Activated CD8-positive, alpha-beta memory T cell treated with anti-CD3 and anti-CD28 coated beads for 36 hours (primary cell): ENCODE data around the gene LSM7. TPM values are rescaled to one million over a fixed set of nuclear protein-coding genes. Genes with fewer than 3 reads are reported as not detected.
"Not testable (repeated sequence)": the region's sequence is repeated elsewhere in the genome, so short reads cannot be mapped to it uniquely, and the experiment has no call there.

Experiments
- CTCF ChIA-PET: fragments of 350-600 bp; sonication (Branson Sonifier 250); formaldehyde crosslinking; loops from one replicate; lab custom pipeline; 2021; ENCODE audit warnings: antibody characterized with exemption; lab: Charles Lee
- POLR2A ChIA-PET: fragments of 350-600 bp; sonication (Branson Sonifier 250); formaldehyde crosslinking; loops from one replicate; lab custom pipeline; 2021; ENCODE audit warnings: antibody characterized with exemption; lab: Charles Lee
- total RNA-seq, 2 experiments: library from RNA; stranded (reverse); gene quantifications; one replicate each; pipeline ENCODE4 v1.2.3, GENCODE V29; 2021

The LSM7 gene
- total RNA-seq, 2 experiments from 2014 or later, result 170 to 175 TPM

DNA sequence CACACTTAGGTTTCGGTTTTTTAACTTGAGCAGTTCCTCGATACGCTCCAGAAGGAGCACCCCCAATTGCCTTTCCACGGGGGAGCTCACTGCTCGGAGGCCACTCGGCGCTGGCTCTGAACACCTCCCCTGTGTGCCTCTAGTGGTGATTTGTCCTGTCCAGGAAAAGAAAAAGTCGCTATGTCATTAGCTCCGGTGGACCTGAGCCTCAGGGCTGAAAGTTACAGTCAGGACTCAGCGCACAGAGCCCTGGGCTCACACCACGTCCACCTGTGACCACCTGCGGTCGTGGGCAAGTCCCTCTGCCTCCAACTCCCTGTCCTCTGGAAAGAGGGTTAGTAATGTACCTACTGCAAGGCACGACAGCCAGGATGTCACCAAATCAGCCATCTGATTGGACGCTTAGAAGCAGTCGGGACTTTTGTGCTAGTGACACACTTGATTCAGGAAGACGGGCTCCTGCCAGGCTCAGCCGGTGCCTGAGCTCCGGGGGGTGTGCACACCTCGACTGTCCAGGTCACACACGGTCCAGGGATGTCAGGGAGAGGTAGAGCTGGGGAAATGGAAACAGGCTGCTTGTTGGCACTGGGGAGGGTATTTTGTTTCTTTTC is 27.8 kb upstream of the LSM7 start:
- POLR2A ChIA-PET, result no interaction called here
- CTCF ChIA-PET, result interaction anchor here (0.5 kb wide), 1 partner anchor 814 kb away, joined by 4 read pairs; no protein-coding TSS in a partner anchor

GRCh38 chr19:2355168-2356035 is 27.0 kb upstream of the LSM7 start:
- POLR2A ChIA-PET, result no interaction called here
- CTCF ChIA-PET, result no interaction called here

GRCh38 chr19:2354670-2355069 is 26.3 kb upstream of the LSM7 start:
- CTCF ChIA-PET, result no interaction called here

DNA sequence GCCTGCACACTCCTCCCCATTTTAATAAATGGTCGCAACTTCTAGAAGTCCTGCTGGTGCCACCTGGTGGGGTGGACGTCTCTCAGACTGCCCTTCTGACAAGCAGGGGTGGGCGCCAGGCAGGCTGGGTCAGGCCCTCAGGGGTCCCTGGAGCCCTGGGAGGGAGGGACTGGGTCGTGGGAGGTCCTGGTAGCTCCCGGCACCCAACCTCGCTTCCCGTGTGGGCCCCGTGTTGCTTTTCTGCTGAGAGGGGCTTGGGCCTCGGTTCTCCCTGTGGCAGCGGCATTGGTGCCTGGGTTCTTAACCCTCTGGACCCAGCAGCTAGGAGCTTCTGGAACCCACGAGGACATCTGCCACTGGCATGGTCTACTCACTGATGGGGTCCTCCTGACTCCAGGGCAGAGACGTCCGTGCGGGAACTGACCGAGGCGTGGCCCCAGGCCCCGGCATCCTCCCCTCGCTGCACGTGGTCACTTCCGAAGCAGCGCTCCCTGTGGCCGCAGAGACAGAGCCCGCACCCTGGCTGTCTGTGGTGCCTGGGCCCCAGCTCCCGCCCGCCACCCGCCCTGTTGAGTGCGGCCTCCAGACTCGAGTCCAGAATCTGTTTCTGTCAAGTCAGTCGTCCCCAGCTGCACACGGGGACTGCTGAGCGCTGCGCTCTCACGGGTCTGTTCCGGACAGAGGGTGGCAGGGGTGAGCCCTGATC is 25.7 kb upstream of the LSM7 start:
- CTCF ChIA-PET, result no interaction called here
- POLR2A ChIA-PET, result no interaction called here

More at GRCh38 chr19:2354670-2355069, 26.3 kb upstream of the LSM7 start:
- POLR2A ChIA-PET, result no interaction called here

DNA sequence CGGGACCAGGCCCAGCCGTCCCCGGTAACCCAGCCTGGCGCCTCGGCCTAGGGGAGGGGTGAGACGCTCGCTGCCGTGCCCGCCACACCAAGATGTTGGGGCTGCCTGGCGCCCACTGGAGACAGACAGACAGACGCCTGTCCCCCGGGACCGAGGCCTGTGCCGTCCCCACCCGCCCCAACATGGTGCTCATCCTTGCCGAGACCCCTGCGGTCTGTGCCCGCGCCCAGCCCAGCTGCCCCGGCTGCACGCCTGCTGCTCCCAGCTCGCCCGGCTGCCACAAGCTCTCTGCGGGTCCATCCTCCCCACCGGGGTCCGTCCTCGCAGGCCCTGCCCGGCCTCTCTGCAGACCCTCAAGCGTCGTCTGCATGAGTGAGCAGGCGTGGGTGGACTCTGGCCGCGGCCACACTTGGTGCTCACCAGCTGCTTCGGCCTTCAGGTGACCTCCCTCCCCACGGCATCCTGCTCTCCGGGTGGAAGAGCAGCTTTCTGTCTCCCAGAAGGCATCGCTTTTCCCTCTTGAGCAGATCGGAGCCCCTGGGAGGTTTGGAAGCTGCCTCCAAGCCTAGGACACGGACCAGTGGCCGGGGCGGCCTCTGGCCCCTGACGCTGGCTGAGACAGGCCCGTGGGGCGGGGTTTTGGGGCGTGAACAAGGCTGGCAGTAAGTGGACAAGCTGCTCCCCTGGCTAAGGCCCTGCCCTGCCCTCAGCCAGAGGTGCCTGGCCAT is 24.9 kb upstream of the LSM7 start:
- POLR2A ChIA-PET, result no interaction called here
- CTCF ChIA-PET, result no interaction called here

- ChIA-PET CTCF (interaction anchor here (0.5 kb wide), 1 partner anchor 263 kb away, joined by 3 read pairs; no protein-coding TSS in a partner anchor), POLR2A (no interaction called here)
Observed at GRCh38 chr19:2352121-2352520, 23.7 kb upstream of the LSM7 start.

DNA sequence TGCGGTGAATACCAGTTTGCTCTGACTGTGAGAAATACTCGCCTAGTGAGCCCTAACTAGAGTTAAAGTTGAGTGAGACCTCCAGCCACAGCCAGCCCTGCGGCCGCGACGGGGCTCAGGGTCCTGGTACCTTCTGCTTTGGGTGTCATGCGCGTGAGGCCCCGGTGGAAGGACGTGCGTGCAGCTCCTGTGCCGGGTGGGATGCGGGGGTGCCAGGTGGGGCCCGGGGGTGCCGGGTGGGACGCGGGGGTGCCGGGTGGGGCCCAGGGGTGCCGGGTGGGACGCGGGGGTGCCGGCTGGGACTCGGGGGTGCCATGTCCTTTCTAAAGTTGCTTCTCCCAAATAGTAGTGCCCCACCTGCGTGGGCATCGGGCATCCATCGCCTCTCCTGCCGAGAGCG is 23.2 kb upstream of the LSM7 start:
- ChIA-PET CTCF (no interaction called here), POLR2A (no interaction called here)

- ChIA-PET CTCF (no interaction called here), POLR2A (interaction anchor here (0.7 kb wide), 1 partner anchor 43 kb away, joined by 3 read pairs; no protein-coding TSS in a partner anchor)
Observed at GRCh38 chr19:2350656-2351055, 22.3 kb upstream of the LSM7 start.

DNA sequence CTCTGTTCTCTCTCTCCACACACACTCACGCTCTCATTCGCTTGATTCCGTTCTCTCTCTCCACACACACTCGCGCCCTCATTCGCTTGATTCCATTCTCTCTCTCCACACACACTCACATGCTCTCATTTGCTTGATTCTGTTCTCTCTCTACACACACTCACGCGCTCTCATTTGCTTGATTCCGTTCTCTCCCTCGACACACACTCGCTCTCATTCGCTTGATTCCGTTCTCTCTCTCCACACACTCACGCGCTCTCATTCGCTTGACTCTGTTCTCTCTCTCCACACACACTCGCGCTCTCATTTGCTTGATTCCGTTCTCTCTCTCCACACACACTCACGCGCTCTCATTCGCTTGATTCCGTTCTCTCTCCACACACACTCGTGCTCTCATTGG is 21.4 kb upstream of the LSM7 start:
- POLR2A ChIA-PET, CTCF ChIA-PET: not testable (repeated sequence)

DNA sequence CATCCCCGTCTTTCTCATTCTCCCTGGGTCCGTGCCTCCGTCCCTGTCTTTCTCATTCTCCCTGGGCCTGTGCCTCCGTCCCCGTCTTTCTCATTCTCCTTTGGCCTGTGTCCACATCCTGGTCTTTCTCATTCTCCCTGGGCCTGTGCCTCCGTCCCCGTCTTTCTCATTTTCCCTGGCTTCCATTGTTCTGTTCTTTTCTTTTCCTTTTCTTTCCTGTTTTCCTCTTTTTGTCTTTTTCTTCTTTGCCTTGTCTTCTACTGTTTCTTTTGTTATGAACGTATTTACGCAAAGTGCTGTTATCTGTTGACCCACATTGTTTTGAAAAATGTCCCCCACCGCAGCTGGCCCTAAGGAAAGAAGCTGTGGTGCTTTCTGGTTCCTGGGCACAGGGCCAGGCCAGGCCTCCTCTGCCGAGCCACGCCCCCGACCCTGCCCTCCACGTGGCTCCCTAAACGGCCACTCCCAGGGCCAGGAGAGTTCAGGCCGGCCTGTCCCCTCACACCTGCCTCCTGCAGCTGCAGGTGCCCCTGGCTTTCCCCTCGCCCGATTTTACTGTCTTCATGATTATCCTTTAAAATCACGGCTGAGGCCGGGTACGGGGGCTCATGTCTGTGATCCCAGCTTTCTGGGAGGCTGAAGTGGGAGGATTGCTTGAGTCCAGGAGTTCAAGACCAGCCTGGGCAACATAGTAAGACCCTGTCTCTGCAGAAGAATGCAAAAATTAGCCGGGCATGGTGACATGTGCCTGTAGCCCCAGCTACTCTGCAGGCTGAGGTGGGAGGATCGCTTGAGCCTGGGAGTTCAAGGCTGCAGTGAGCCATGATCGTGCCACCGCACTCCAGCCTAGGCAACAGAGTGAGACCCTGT is 17.6 kb upstream of the LSM7 start:
- ChIA-PET CTCF (no interaction called here), POLR2A (no interaction called here)

DNA sequence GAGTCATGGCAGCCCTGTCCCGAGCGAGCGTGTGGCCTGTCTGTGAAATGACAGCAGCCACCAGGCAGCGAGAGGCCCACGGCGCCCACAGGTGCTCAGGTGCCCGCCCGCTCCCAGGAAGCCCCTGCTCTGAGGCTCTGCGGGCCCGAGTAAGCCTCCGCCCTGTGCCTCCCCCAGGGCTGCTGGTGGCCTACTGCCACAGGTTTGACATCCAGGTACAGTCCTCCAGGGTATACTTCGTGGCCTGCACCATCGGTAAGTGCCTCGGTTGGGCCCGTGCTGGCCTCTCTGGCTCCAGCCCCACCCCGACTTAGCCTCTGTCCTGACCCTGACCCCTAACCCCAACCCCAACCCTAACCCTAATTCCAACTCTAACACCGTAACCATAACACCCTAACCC is 16.7 kb upstream of the LSM7 start:
- POLR2A ChIA-PET, result no interaction called here

DNA sequence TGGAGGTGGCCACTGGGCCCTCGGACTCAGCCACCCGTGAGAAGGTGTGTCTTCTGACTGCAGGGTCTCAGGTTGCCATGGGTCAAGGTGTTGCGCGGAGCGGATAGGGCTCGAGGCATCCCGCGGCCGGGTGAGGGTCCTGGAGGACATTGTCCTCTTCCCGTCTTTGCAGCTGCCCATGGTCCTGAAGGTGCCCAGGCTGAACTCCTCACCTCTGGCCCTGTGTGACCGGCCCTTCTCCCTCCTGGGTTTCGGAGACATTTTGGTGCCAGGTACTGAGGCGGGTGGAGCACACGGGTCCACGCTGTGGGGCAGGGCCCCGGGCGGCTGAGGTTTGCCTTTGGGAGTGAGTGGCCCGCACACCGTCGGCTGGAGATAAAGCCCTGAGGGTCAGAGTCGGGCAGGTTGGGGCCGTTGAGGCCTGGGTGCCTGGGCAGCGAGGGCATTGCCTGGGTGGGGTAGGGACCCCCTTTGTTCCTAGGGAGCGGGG is 16.0 kb upstream of the LSM7 start:
- ChIA-PET CTCF (no interaction called here), POLR2A (no interaction called here)

More for the DNA sequence above, 16.7 kb upstream of the LSM7 start:
- CTCF ChIA-PET, result no interaction called here

DNA sequence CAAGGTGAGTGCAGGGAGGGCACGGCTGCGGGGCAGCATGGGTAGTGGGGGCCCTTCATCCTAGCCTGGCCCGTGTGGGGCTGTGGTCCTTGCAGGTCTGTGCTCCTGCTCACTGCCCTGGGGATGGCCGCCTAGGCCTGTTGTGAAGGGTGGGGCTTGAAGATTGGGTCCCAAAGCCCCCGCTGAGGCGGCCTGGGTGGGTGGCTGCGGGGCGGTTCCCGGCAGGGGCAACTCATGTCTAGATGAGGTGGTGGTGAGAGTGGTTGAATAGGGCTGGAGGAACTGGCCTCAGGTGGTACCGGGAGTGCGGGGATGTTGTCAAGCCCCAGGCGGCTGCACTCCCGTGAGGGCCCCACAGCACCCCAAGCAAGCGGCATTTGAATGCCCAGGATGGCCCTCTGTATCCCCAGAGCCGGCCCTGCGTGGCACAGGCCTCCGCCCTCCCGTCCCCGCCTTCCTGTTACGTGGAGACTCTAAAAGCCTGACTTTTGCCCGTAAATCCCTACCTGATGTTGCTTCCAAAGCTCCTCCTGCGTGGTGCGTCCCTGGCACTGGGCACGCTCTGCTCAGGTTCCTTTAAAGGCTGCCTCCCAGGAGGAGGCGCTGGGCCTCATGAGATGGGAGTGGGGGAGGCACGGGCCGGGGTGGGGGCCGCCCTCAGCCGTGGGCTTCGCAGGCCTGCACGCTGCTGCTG is 15.1 kb upstream of the LSM7 start:
- POLR2A ChIA-PET, result no interaction called here

GRCh38 chr19:2342656-2343288 is 14.4 kb upstream of the LSM7 start:
- CTCF ChIA-PET, result no interaction called here
- POLR2A ChIA-PET, result no interaction called here

More for the DNA sequence above, 15.1 kb upstream of the LSM7 start:
- CTCF ChIA-PET, result no interaction called here

DNA sequence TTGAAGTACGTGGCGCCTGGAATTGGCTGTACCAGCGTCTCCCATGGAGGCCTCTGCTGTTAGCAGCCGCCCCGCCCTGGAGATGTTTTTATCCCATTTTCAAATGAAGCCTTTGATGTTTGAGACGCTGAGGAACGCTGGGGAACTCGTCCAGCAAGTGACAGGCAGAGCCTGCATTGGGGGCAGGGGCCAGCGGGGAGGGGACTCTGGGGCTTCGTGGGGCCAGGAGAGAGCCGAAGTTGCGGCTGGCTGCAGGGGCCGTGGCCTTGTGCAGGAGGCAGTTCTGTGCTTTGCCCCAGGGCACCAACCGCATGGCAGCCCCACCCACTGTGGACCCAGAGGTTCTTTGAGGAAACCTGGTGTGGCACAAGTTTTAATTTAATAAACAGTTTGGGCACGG is 13.6 kb upstream of the LSM7 start:
- ChIA-PET POLR2A (no interaction called here), CTCF (no interaction called here)

DNA sequence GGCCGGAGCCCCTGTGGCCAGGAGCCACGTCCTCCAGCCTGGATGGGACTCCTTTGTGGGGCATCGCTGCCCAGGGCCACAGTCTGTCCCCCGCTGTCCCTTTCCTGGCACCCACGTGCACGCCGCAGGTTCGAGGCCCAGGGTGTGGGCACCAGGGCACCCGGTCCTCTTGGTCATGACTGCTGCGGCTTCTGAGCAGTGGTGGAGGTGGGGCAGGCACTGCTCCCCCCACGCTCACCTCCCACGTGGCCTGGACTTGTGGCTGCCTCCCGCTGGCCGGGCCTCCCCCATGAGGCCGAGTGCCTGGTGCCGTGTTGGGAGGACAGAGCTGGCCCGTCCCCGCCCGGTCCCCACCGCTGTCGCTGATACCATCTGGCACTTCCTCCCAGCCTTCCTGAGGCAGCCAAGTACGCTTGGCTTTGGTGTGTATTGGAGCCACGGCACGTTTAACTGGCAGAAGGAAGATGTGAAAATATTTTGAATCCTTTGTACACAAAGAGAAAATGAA is 12.9 kb upstream of the LSM7 start:
- POLR2A ChIA-PET, result no interaction called here
- CTCF ChIA-PET, result no interaction called here

- POLR2A ChIA-PET, result no interaction called here
Observed at GRCh38 chr19:2340496-2341243, 12.3 kb upstream of the LSM7 start.

More at GRCh38 chr19:2340496-2341243, 12.3 kb upstream of the LSM7 start:
- CTCF ChIA-PET, result no interaction called here
